HEK293 (cell line): Measurements from ENCODE around the gene TRABD2A.
"Not testable (repeated sequence)": the region's sequence is repeated elsewhere in the genome, so short reads cannot be mapped to it uniquely, and the experiment has no call there.

Source experiments
- CTCF ChIA-PET: fragments of 350-600 bp; formaldehyde crosslinking; extraction: SDS; loops from one replicate; lab custom pipeline; 2021; ENCODE audit warnings: antibody characterized with exemption; lab: Yijun Ruan, JAX
- POLR2A ChIA-PET: fragments of 300-600 bp; formaldehyde crosslinking; extraction: SDS; loops from one replicate; lab custom pipeline; 2020; ENCODE audit warnings: antibody characterized with exemption, inconsistent platforms; lab: Yijun Ruan, JAX
- H3K27ac ChIP-seq: fragments of 200-500 bp; sonication (Bioruptor generic); 2 replicates; pipeline ENCODE4 v1.5.1; 2014; ENCODE audit warnings: low read depth, low read length, control low read depth, inconsistent platforms; ENCODE audit errors: extremely low read depth
- H3K36me3 ChIP-seq, 2 experiments: fragments of 200-500 bp in 1 of 2; sonication (Bioruptor generic) in 1 of 2; 1 replicate in 1 of 2; 2 replicates in 1 of 2; pipeline ENCODE4 v1.5.1; 2014 to 2017; ENCODE audit warnings: inconsistent platforms in 2 of 2, low read length in 2 of 2; ENCODE audit not compliant: control insufficient read depth in 2 of 2, insufficient read depth in 1 of 2
- H3K4me1 ChIP-seq: fragments of 200-500 bp; sonication (Bioruptor generic); 2 replicates; pipeline ENCODE4 v1.5.1; 2014; ENCODE audit warnings: mild to moderate bottlenecking, low read length, inconsistent platforms; ENCODE audit not compliant: control insufficient read depth, insufficient read depth
- H3K4me3 ChIP-seq: 2 replicates; pipeline ENCODE4 v1.5.1; 2011; ENCODE audit warnings: low read depth, mild to moderate bottlenecking, control low read depth, low read length, moderate library complexity
- H3K9me3 ChIP-seq: fragments of 200-500 bp; sonication (Bioruptor generic); 2 replicates; pipeline ENCODE4 v1.5.1; 2014; ENCODE audit warnings: low read depth, low read length, inconsistent platforms; ENCODE audit not compliant: control insufficient read depth, insufficient read depth
- GLIS2 ChIP-seq: fragments of 450-650 bp; formaldehyde crosslinking; IDR thresholded peaks from 2 replicates; pipeline ENCODE4 v1.5.1; 2016; ENCODE audit warnings: missing biosample characterization, missing genetic modification characterization
- KLF10 ChIP-seq: fragments of 450-650 bp; IDR thresholded peaks from 2 replicates; pipeline ENCODE4 v1.5.1; 2018; ENCODE audit warnings: missing biosample characterization, mild to moderate bottlenecking, missing genetic modification characterization
- KLF7 ChIP-seq: fragments of 450-650 bp; formaldehyde crosslinking; IDR thresholded peaks from 2 replicates; pipeline ENCODE4 v1.5.1; 2016; ENCODE audit warnings: missing biosample characterization, missing genetic modification characterization, borderline replicate concordance
- RBAK ChIP-seq: fragments of 450-650 bp; formaldehyde crosslinking; IDR thresholded peaks from 2 replicates; pipeline ENCODE4 v1.5.1; 2016; ENCODE audit warnings: missing biosample characterization, missing genetic modification characterization
- SP3 ChIP-seq: fragments of 450-650 bp; formaldehyde crosslinking; IDR thresholded peaks from 2 replicates; pipeline ENCODE4 v1.5.1; 2016; ENCODE audit warnings: missing biosample characterization, missing genetic modification characterization
- ZBTB6 ChIP-seq: fragments of 450-650 bp; formaldehyde crosslinking; IDR thresholded peaks from 2 replicates; pipeline ENCODE4 v1.5.1; 2017; ENCODE audit warnings: missing biosample characterization, missing genetic modification characterization
- ZNF121 ChIP-seq: fragments of 450-650 bp; formaldehyde crosslinking; IDR thresholded peaks from 2 replicates; pipeline ENCODE4 v1.5.1; 2016; ENCODE audit warnings: missing biosample characterization, missing genetic modification characterization
- ZNF133 ChIP-seq: fragments of 450-650 bp; formaldehyde crosslinking; IDR thresholded peaks from 2 replicates; pipeline ENCODE4 v1.5.1; 2016; ENCODE audit warnings: missing biosample characterization, missing genetic modification characterization
- ZNF274 ChIP-seq, 2 experiments: fragments of 200-500 bp in 1 of 2; fragments of 450-650 bp in 1 of 2; sonication (Bioruptor generic) in 1 of 2; formaldehyde crosslinking in 1 of 2; IDR thresholded peaks; 2 replicates each; pipeline versions ENCODE4 v1.5.1 to v1.6.1; 2014 to 2016; ENCODE audit warnings: borderline replicate concordance in 1 of 2, inconsistent platforms in 1 of 2, low read length in 1 of 2, missing biosample characterization in 1 of 2, missing genetic modification characterization in 1 of 2
- ZNF449 ChIP-seq: fragments of 450-650 bp; formaldehyde crosslinking; IDR thresholded peaks from 2 replicates; pipeline ENCODE4 v1.5.1; 2017; ENCODE audit warnings: missing biosample characterization, mild to moderate bottlenecking, missing genetic modification characterization, moderate library complexity
- ZNF549 ChIP-seq: fragments of 450-650 bp; IDR thresholded peaks from 2 replicates; pipeline ENCODE4 v1.5.1; 2018; ENCODE audit warnings: missing biosample characterization, missing genetic modification characterization, mild to moderate bottlenecking, inconsistent platforms, moderate library complexity
- ZNF629 ChIP-seq: fragments of 450-650 bp; formaldehyde crosslinking; IDR thresholded peaks from 2 replicates; pipeline ENCODE4 v1.5.1; 2017; ENCODE audit warnings: missing biosample characterization, missing genetic modification characterization
- TF ChIP-seq, protein P1 (sequence below): fragments of 450-650 bp; formaldehyde crosslinking; IDR thresholded peaks from 2 replicates; pipeline ENCODE4 v1.5.1; 2016; ENCODE audit warnings: missing biosample characterization, missing genetic modification characterization
- TF ChIP-seq, protein P2 (sequence below): fragments of 450-650 bp; formaldehyde crosslinking; IDR thresholded peaks from 2 replicates; pipeline ENCODE4 v1.5.1; 2016; ENCODE audit warnings: missing biosample characterization, missing genetic modification characterization

TRABD2A gene

DNA sequence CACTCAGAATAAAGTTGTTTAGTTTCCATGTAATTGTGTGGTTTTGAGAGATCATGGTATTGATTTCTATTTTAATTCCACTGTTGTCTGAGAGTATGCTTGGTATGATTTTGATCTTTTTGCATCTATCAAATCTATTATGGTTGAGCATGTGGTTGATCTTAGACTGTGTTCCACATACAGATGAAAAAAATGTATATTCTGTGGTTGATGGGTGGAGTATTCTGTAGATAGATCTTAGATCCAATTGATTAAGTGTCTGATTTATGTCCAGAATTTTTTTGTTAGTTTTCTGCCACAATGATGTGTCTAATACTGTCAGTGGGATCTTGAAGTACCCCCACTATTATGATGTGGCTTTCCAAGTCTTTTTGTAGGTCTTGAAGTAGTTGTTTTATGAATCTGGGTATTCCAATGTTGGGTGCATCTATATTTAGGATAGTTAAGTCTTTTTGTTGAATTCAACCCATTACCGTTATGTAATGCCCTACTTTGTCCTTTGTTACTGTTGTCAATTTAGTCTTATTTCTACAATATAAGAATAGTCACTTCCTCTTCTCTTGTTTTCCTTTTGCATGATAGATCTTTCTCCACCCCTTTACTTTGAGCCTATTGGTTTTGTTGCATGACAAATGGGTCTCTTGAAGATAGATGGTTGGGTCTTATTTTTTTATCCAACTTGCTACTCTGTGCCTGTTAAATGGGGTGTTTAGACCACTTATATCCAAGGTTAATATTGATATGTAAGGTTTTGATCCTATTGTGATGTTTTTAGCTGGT, 101.8 kb downstream of the TRABD2A start (continued):
- TF ChIP-seq ZNF449 (tag by site-specific recombination) (no peak), KLF7 (tag by site-specific recombination) (no peak), ZNF549 (tag by site-specific recombination) (no peak), ZNF133 (tag by site-specific recombination) (no peak), ZBTB6 (tag by site-specific recombination) (no peak), ZNF121 (tag by site-specific recombination) (no peak)
- TF ChIP-seq, protein P1, sequence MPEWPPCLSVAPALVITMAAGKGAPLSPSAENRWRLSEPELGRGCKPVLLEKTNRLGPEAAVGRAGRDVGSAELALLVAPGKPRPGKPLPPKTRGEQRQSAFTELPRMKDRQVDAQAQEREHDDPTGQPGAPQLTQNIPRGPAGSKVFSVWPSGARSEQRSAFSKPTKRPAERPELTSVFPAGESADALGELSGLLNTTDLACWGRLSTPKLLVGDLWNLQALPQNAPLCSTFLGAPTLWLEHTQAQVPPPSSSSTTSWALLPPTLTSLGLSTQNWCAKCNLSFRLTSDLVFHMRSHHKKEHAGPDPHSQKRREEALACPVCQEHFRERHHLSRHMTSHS (tag by site-specific recombination), result no peak
- TF ChIP-seq, protein P2, sequence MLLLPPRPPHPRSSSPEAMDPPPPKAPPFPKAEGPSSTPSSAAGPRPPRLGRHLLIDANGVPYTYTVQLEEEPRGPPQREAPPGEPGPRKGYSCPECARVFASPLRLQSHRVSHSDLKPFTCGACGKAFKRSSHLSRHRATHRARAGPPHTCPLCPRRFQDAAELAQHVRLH (tag by site-specific recombination), result no peak

- Histone ChIP-seq H3K4me3 (no peak overlapping the region), H3K9me3 (no peaks in the 10 kb centered on the region), H3K36me3 (no peaks in the 10 kb centered on the region), H3K4me1 (no peaks in the 10 kb centered on the region), H3K27ac (no peak overlapping the region)
- TF ChIP-seq ZNF274 (IDR thresholded peaks at IDR 0.05; ENCODE audit: low read length), result no peak
- TF ChIP-seq ZNF274 (tag by site-specific recombination; IDR thresholded peaks at IDR 0.05; ENCODE audit: borderline replicate concordance), result no peak
- TF ChIP-seq KLF10 (tag by site-specific recombination), result no peak
- no peak for TF ChIP-seq RBAK
- TF ChIP-seq ZNF629 (tag by site-specific recombination), result no peak
- no peak for TF ChIP-seq SP3 (tag by site-specific recombination)
- TF ChIP-seq GLIS2, result no peak
- CTCF ChIA-PET, result no interaction called here
- POLR2A ChIA-PET, result no interaction called here
Measured at GRCh38 chr2:84776011-84776410, 104.9 kb downstream of the TRABD2A start.

DNA sequence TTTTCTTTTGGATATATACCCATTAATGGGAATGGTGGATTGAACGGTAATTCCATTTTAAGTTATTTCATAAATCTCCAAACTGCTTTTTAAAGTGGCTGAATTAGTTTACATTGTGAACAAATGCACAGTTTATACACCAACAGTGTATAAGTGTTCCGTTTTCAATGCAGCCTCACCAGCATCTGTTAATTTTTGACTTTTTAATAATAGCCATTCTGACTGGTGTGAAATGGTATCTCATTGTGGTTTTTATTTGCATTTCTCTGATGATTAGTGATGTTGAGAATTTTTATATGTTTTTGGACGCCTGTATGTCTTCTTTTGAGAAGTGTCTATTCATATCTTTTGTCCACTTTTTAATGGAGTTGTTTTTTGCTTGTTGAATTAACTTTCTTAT, 107.3 kb downstream of the TRABD2A start:
- H3K4me3 ChIP-seq, H3K4me1 ChIP-seq, H3K36me3 ChIP-seq, H3K27ac ChIP-seq, H3K9me3 ChIP-seq, POLR2A ChIA-PET, CTCF ChIA-PET: not testable (repeated sequence)
